DOHH2 (cell line): ENCODE data around the gene CNPY1.

ENCODE experiments used
- H3F3A ChIP-seq: fragments of 200-600 bp; sonication (generic), shearing (Covaris generic); 2 replicates; pipeline ENCODE4 v1.6.0; 2016; ENCODE audit warnings: antibody characterized with exemption, mild to moderate bottlenecking; ENCODE audit not compliant: control insufficient read depth, insufficient read depth
- H3K27ac ChIP-seq: fragments of 200-600 bp; sonication (generic); 2 replicates; pipeline ENCODE4 v1.5.1; 2014; ENCODE audit warnings: low read depth, mild to moderate bottlenecking, low read length, moderate library complexity
- H3K27me3 ChIP-seq: fragments of 200-600 bp; sonication (generic); 2 replicates; pipeline ENCODE4 v1.6.1; 2014; ENCODE audit warnings: mild to moderate bottlenecking, low read length, mixed read lengths; ENCODE audit not compliant: control insufficient read depth
- H3K36me3 ChIP-seq: fragments of 200-600 bp; sonication (generic); 2 replicates; pipeline ENCODE4 v1.6.1; 2014; ENCODE audit warnings: mild to moderate bottlenecking, low read length, moderate library complexity, mixed read lengths; ENCODE audit not compliant: control insufficient read depth
- H3K4me1 ChIP-seq: fragments of 200-600 bp; sonication (generic); 2 replicates; pipeline ENCODE4 v1.6.1; 2014; ENCODE audit warnings: mild to moderate bottlenecking, low read length, mixed read lengths; ENCODE audit not compliant: control insufficient read depth
- H3K4me2 ChIP-seq: fragments of 200-600 bp; sonication (generic); 2 replicates; pipeline ENCODE4 v1.6.0; 2014; ENCODE audit warnings: mild to moderate bottlenecking, low read length, moderate library complexity
- H3K4me3 ChIP-seq: fragments of 200-600 bp; sonication (generic); 2 replicates; pipeline ENCODE4 v1.5.1; 2014; ENCODE audit warnings: mild to moderate bottlenecking, low read length, mixed read lengths
- H3K79me2 ChIP-seq: fragments of 200-600 bp; sonication (generic); 2 replicates; pipeline ENCODE4 v1.6.1; 2014; ENCODE audit warnings: mild to moderate bottlenecking, low read length, mixed read lengths; ENCODE audit not compliant: control insufficient read depth
- H3K9me2 ChIP-seq: fragments of 200-600 bp; sonication (generic); replicated peaks from 2 replicates; pipeline ENCODE4 v1.6.1; 2014; ENCODE audit warnings: mild to moderate bottlenecking, low read length, mixed read lengths; ENCODE audit not compliant: control insufficient read depth
- H3K9me3 ChIP-seq: fragments of 200-600 bp; sonication (generic); 2 replicates; pipeline ENCODE4 v1.6.1; 2014; ENCODE audit warnings: antibody characterized with exemption, low read length, mixed read lengths; ENCODE audit not compliant: control insufficient read depth, insufficient read depth
- H4K20me1 ChIP-seq: fragments of 200-600 bp; sonication (generic); 2 replicates; pipeline ENCODE4 v1.6.0; 2014; ENCODE audit warnings: low read depth, mild to moderate bottlenecking, antibody characterized with exemption, low read length, moderate library complexity; ENCODE audit not compliant: control insufficient read depth, insufficient read depth
- CTCF ChIP-seq: fragments of 200-600 bp; sonication (generic); IDR thresholded peaks from one replicate; pipeline ENCODE4 v1.5.1; 2014; ENCODE audit warnings: antibody characterized with exemption, mild to moderate bottlenecking, low read depth, low read length; ENCODE audit not compliant: poor library complexity, severe bottlenecking
- EZH2phosphoT487 ChIP-seq: fragments of 200-600 bp; sonication (generic); IDR thresholded peaks from 2 replicates; pipeline ENCODE4 v1.6.1; 2017; ENCODE audit warnings: borderline replicate concordance, mild to moderate bottlenecking, antibody characterized with exemption, low read length, moderate library complexity, mixed read lengths

Gene CNPY1

GRCh38 chr7:155555116-155555695 is 8.8 kb upstream of the CNPY1 start:
- H3K27ac ChIP-seq: no peak overlapping the region
- no peak overlapping the region for H3K4me2 ChIP-seq
- H3K4me3 ChIP-seq: no peak overlapping the region
- H3F3A ChIP-seq: no peaks in the 10 kb centered on the region
- no peaks in the 10 kb centered on the region for H3K9me2 ChIP-seq
- H3K36me3 ChIP-seq: no peaks in the 10 kb centered on the region
- no peak for TF ChIP-seq EZH2phosphoT487
- TF ChIP-seq CTCF: no peak
- no peaks in the 10 kb centered on the region for H4K20me1 ChIP-seq
- no peaks in the 10 kb centered on the region for H3K27me3 ChIP-seq
- H3K79me2 ChIP-seq: no peaks in the 10 kb centered on the region
- no peaks in the 10 kb centered on the region for H3K9me3 ChIP-seq
- H3K4me1 ChIP-seq: no peaks in the 10 kb centered on the region

DNA sequence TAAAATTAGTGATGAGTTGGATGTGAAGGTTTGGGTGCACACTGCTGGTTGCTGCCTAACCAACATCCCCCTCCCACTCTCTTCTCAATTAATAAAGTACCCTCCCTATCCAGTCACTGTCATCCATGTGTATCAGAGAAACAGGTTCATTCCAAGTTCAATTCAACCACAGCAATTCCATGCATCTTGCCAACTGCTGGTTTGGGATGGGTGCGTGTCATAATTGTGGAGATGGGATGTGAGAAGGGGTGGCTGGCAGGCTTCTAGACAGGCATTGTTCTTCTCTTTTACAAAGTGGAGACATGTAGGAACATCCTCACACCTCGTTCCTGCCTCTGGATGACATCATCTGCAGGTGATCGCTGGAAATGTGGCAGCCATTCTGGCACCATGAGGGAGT is 7.5 kb upstream of the CNPY1 start:
- Histone ChIP-seq H3K4me2 (no peak overlapping the region), H3K27ac (no peak overlapping the region), H3K9me2 (no peaks in the 10 kb centered on the region), H3K9me3 (no peaks in the 10 kb centered on the region), H3F3A (no peaks in the 10 kb centered on the region), H3K79me2 (no peaks in the 10 kb centered on the region), H3K4me1 (no peaks in the 10 kb centered on the region), H3K27me3 (no peaks in the 10 kb centered on the region), H3K36me3 (no peaks in the 10 kb centered on the region), H3K4me3 (no peak overlapping the region), H4K20me1 (no peaks in the 10 kb centered on the region)
- TF ChIP-seq EZH2phosphoT487 (no peak), CTCF (no peak)

DNA sequence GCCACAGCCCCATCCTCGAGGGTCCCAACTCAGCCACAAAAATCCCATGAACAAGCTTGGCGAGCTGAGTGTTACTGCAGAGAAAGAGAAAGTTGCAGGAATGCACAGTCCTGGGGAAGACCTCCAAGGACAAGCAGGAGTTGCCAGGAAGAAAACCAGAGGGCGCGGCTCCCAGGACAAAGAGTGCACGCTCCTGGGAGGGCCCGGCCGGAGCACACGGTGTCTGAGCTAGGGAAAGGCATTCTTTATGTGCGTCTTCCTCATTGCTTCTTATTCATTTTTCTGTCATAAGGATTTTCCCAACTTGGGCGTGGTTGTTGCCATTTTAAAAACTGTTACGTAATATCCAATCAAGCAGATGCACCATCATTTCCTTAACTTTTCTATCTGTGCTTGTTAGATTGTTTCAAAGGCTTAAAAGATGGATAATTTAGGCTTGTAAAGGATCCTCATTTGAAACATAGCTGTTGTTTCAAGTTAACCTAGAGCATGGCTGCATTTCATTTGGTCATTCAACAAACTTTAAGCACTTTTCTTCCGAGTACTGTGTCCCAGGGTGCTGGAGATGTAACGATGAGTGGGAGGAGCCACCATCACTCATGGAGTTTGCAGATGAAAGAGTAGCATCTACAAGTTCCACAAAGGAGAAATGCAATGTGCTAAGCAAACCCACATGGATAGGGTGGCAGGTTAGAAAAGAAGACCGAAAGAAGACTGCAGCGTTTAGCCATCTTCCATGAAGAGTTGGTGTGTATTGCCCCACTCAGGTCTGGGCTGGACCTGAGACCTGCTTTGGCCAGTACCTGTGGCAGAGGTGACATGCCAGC is 5.6 kb upstream of the CNPY1 start:
- H3K4me3 ChIP-seq: no peak overlapping the region
- no peak for TF ChIP-seq CTCF
- H3F3A ChIP-seq: no peaks in the 10 kb centered on the region
- H3K4me1 ChIP-seq: no peaks in the 10 kb centered on the region
- H4K20me1 ChIP-seq: no peaks in the 10 kb centered on the region
- H3K27me3 ChIP-seq: no peaks in the 10 kb centered on the region
- H3K79me2 ChIP-seq: no peaks in the 10 kb centered on the region
- no peaks in the 10 kb centered on the region for H3K9me2 ChIP-seq
- no peak overlapping the region for H3K4me2 ChIP-seq
- no peaks in the 10 kb centered on the region for H3K9me3 ChIP-seq
- H3K36me3 ChIP-seq: no peaks in the 10 kb centered on the region
- H3K27ac ChIP-seq: no peak overlapping the region
